Measurements from ENCODE around the gene ACAP2. TPM values are rescaled to one million over a fixed set of nuclear protein-coding genes. Genes with fewer than 3 reads are reported as not detected.

The ACAP2 gene
- total and polyA plus RNA-seq, 2 experiments from 2014 or later, result 45.6 to 104 TPM

- H3K79me2 ChIP-seq (replicated peaks; ENCODE audit: insufficient read depth), result no peaks in the 10 kb centered on the region
- Mint-ChIP-seq H3K27ac (no peak overlapping the region), H3K36me3 (ENCODE audit: low read depth) (no peaks in the 10 kb centered on the region), H3K27me3 (ENCODE audit: insufficient read depth, low read depth, poor library complexity) (no peaks in the 10 kb centered on the region), H3K4me3 (no peak overlapping the region), H3K9me3 (no peaks in the 10 kb centered on the region; the same call in 2 of the 3 replicates), H3K4me1 (peaks cover 21% of the 10 kb centered on the region)
- no peaks in the 10 kb centered on the region for H4K20me1 ChIP-seq (replicated peaks; ENCODE audit: insufficient read depth)
- H3K36me3 ChIP-seq (ENCODE audit: insufficient read depth), result no peaks in the 10 kb centered on the region
- H2AFZ ChIP-seq, result peak overlapping the region; percentile 85; the same call in 1 of the 2 replicates
- no peaks in the 10 kb centered on the region for H3K27me3 ChIP-seq (ENCODE audit: insufficient read depth)
- H3K4me3 ChIP-seq, result no peak overlapping the region
- DNase-seq (ENCODE audit: low spot score), result no peak
- H3F3A ChIP-seq (replicated peaks; ENCODE audit: low read depth), result no peaks in the 10 kb centered on the region
- 0 out of 2 replicates have a peak overlapping the region, but pooled peaks have one; percentile 43 for H3K4me2 ChIP-seq
- no peaks in the 10 kb centered on the region for H3K4me1 ChIP-seq (ENCODE audit: insufficient read depth)
- H3K27ac ChIP-seq (ENCODE audit: low read depth), result no peak overlapping the region
- peaks cover 8% of the 10 kb centered on the region; the same call in 1 of the 2 replicates for H3K9me2 ChIP-seq (ENCODE audit: insufficient read depth)
- no peak for TF ChIP-seq ZNF114 (CRISPR knock-in tag; IDR thresholded peaks at IDR 0.05)
- TF ChIP-seq CTCF (conservative IDR thresholded peaks at IDR 0.05; ENCODE audit: low read depth in 2 of 2), result no peak
- TF ChIP-seq CREB1 (CRISPR knock-in tag; IDR thresholded peaks at IDR 0.05; ENCODE audit: low read depth), result no peak
- no peak for TF ChIP-seq JUNB (IDR thresholded peaks at IDR 0.05; ENCODE audit: unreplicated experiment)
- no peak for TF ChIP-seq ZNF331 (CRISPR knock-in tag; IDR thresholded peaks at IDR 0.05; ENCODE audit: low read depth)
- no peak for TF ChIP-seq REST (IDR thresholded peaks at IDR 0.05; ENCODE audit: unreplicated experiment)
- no peak for ATAC-seq
These were observed 8.0 kb upstream of the ACAP2 start for GRCh38 chr3:195450731-195451229.

GRCh38 chr3:195448205-195448875 lies 5.5 kb upstream of the ACAP2 start:
- H3K9me3 Mint-ChIP-seq, result no peaks in the 10 kb centered on the region
- no peaks in the 10 kb centered on the region for H4K20me1 ChIP-seq (replicated peaks; ENCODE audit: insufficient read depth)
- no peak overlapping the region for H2AFZ ChIP-seq
- no peak overlapping the region for H3K4me3 Mint-ChIP-seq
- H3K4me1 Mint-ChIP-seq, result peaks cover 33% of the 10 kb centered on the region
- no peak overlapping the region for H3K4me3 ChIP-seq
- no peak for ATAC-seq
- H3K36me3 ChIP-seq (ENCODE audit: insufficient read depth), result no peaks in the 10 kb centered on the region
- H3K79me2 ChIP-seq (replicated peaks; ENCODE audit: insufficient read depth), result no peaks in the 10 kb centered on the region
- H3K27ac Mint-ChIP-seq, result no peak overlapping the region
- H3F3A ChIP-seq (replicated peaks; ENCODE audit: low read depth), result no peaks in the 10 kb centered on the region
- H3K27ac ChIP-seq (ENCODE audit: low read depth), result no peak overlapping the region
- no peaks in the 10 kb centered on the region for H3K27me3 Mint-ChIP-seq (ENCODE audit: insufficient read depth, low read depth, poor library complexity)
- peaks cover 6% of the 10 kb centered on the region for H3K4me1 ChIP-seq (ENCODE audit: insufficient read depth)
- DNase-seq (ENCODE audit: low spot score), result no peak
- H3K9me2 ChIP-seq (ENCODE audit: insufficient read depth), result peaks cover 8% of the 10 kb centered on the region; the same call in 1 of the 2 replicates
- H3K4me2 ChIP-seq, result no peak overlapping the region
- no peaks in the 10 kb centered on the region for H3K36me3 Mint-ChIP-seq (ENCODE audit: low read depth)
- no peak for TF ChIP-seq ETS1 (IDR thresholded peaks at IDR 0.05)
- no peak for TF ChIP-seq NANOG (IDR thresholded peaks at IDR 0.05; ENCODE audit: borderline replicate concordance)
- TF ChIP-seq JUNB (IDR thresholded peaks at IDR 0.05; ENCODE audit: unreplicated experiment), result no peak
- H3K27me3 ChIP-seq (ENCODE audit: insufficient read depth), result no peaks in the 10 kb centered on the region
